ENCODE results near the gene SMCO4.

DNA sequence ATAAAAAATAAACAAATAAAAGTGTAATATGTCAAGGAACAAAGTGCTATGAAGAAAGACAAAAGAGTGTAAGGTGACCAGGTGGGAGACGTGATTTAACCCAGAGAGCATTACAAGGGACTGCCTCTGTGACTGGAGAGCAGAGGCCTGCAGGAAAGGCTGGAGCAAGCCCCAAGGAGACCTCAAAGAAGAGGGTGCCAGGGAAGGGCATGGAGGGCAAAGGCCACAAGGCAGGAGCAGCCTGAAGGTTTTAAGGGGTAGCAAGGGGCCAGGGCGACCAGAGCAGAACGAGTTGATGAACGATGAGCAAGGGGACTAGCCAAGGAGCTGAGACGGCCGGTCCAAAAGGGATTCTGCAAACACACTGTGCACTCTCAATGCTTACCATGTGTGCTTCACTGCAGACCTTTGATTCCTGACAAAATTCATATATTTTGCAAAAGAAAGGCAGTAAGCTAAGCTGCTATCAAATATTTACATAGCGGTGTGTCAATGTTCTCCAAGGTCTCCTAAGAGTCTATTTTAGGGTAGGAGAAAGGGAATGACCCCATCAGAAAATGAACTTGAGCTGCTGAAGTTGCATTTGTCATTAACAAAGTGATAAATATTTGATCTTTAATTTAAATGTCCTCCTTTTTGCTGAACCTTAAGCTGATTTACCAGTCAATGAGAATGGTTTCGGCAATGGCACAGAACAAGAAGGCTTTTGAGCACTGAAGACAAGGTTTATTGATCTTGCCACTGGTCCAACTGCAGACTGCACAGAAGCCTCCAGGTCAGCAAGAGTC lies 50.5 kb downstream of the SMCO4 start:
- TF ChIP-seq CTCF (conservative IDR thresholded peaks at IDR 0.05 in 1 of 2, IDR thresholded peaks at IDR 0.05 in 1 of 2; ENCODE audit: low read depth in 1 of 2, low read length in 2 of 2) = no peak
- TF ChIP-seq EZH2 (IDR thresholded peaks at IDR 0.05; ENCODE audit: low read length, missing control alignments) = no peak
